RCC 7860 (cell line): Measurements from ENCODE around the gene FGF5.

Experiments used
- DNase-seq: peaks from one replicate; pipeline ENCODE4 v3.0.0-alpha.2; 2015; ENCODE audit warnings: low spot score
- FAIRE-seq: peaks from 2 replicates; lab custom pipeline; 2012; peaks lifted over from hg19 to GRCh38; lab: Jason Lieb, UNC

Gene FGF5

DNA sequence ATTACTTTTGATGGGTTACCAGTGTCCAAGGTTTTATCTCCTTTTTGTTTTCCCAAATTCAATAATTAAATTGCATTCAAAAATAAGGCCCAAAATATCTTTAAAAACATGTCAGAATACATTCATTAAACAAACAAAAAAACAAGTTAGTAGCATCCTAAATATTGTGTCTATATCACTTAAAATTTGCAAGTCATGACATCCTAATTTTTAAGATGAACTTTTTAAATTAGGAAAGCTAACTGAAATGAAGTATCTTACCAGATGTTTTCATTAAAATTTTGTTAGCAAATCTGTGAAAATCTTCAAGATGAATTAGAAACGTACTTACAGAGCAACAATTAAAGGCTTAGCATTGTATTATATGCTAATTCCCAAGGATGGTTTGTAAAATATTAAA, 68.1 kb downstream of the FGF5 start:
- DNase-seq (no peak), FAIRE-seq (no peak)

DNA sequence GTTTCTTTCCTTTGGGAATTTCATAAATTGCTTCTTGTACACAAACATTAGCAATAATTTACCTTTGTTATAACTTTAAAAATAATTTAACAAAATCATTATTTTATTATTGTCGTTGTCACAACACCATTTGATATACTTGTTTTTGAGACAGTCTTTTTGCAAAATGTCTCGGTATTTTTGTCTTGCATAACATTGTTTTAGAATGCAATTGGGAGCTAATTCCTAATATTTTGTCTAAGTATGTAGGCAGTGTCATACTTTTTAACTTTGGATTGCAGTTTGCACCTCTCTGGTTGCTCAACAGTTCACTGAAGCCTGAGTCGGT, 68.7 kb downstream of the FGF5 start:
- FAIRE-seq (no peak), DNase-seq (no peak)

GRCh38 chr4:80335554-80336358, 69.3 kb downstream of the FGF5 start, which contains the start of gene CFAP299:
Gene CFAP299 (plus strand): TSS chr4:80335730.
- FAIRE-seq, result peak; percentile 77

DNA sequence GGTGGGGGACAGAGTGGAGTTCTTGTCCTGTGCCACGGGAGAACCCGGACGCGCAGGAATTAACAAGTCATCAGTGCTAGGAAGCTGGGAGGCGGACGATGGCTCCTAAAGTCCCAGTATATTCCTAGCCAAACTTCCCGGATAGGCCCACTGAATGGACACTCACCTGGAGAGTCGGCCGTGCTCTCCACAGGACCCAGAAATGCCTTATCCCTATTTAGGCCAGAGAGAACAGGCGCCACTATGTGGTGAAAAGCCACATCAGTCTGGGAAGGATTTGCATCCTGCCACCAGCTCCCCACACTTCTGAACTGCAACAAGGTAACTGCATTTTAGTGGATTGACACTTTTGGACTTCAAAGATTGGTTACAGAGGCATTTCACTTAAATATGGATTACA, 70.1 kb downstream of the FGF5 start:
- DNase-seq, result peak; percentile 17
- no peak for FAIRE-seq

More at GRCh38 chr4:80335554-80336358, 69.3 kb downstream of the FGF5 start, which contains the start of gene CFAP299:
- DNase-seq, result peak; percentile 77

DNA sequence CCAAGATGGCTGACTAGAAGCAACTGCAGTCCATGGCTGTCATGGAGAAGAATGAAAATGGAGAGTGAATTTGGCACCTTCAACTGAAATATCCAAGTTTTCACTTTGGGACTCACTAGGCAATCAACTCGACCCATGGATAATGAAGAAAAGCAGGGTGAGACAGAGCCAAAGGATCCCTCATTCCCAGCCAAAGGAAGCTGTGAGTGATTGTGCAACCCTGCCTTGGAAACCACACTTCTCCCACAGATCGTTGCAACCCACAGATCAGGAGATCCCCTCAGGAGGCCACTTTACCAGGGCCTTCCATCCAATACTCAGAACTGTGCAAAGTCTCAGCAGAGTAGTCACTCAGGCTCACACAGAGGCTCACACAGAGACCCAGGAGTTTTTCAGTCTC, 73.6 kb downstream of the FGF5 start:
- DNase-seq (no peak), FAIRE-seq (no peak)
